ENCODE measurements around the gene DDX28.
"Not testable (repeated sequence)": the region's sequence is repeated elsewhere in the genome, so short reads cannot be mapped to it uniquely, and the experiment has no call there.

DDX28 gene

GRCh38 chr16:68005211-68005610 lies 17.8 kb downstream of the DDX28 start:
- DNase-seq (ENCODE audit: extremely low read depth, insufficient read length) = no peak
- H3K4me3 ChIP-seq (replicated peaks; ENCODE audit: low read depth, low read length) = no peak overlapping the region

DNA sequence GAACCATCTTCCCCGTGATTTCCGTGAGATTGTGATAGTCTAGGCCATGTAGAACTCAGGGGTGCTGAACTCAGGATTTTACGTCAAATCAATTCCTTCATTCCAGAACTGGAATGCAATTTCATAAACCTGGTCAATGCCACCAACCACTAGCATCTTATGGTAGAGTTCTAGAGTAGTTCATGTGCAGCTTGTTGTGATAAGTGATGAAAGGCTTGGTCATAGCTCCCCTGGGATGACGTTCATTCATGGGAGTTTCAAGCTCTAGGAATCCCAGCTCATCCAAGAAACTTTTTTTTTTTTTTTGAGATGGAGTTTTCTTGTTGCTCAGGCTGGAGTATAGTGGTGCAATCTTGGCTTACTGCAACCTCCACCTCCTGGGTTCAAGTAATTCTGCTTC lies 20.0 kb downstream of the DDX28 start:
- DNase-seq (ENCODE audit: extremely low read depth, insufficient read length) = no peak
- H3K27me3 ChIP-seq (replicated peaks; ENCODE audit: control insufficient read depth, insufficient read depth, low read length) = no peaks in the 10 kb centered on the region
- no peak for TF ChIP-seq CTCF (IDR thresholded peaks at IDR 0.05; ENCODE audit: insufficient read depth, low read length, poor library complexity, severe bottlenecking)

More at GRCh38 chr16:68005211-68005610, 17.8 kb downstream of the DDX28 start:
- H3K27me3 ChIP-seq (replicated peaks; ENCODE audit: control insufficient read depth, insufficient read depth, low read length) = no peaks in the 10 kb centered on the region
- H3K36me3 ChIP-seq (ENCODE audit: control insufficient read depth, insufficient read depth, low read length) = no peaks in the 10 kb centered on the region
- TF ChIP-seq CTCF (IDR thresholded peaks at IDR 0.05; ENCODE audit: insufficient read depth, low read length, poor library complexity, severe bottlenecking) = no peak

DNA sequence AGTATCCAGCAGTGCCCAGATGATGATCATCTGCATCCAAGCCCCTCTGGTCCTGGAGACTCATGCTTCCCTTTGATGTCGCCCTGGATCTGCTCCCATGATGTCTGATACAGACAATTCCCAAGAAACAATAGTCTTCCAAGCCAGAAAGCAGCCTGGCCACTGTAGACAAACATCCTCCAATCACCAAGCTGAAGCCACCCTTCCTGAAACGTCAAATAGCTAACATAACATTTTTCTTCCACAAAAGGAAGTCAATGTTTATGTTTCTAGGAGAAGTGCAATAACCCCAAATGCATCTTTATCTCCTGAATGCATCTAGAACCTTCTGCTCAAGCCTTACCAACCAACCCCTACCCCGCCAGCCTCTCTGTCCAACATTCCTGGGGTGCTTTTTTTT lies 22.6 kb downstream of the DDX28 start:
- H3K4me3 ChIP-seq (replicated peaks; ENCODE audit: low read depth, low read length) = no peak overlapping the region
- no peaks in the 10 kb centered on the region for H3K36me3 ChIP-seq (ENCODE audit: control insufficient read depth, insufficient read depth, low read length)
- H3K27me3 ChIP-seq (replicated peaks; ENCODE audit: control insufficient read depth, insufficient read depth, low read length) = no peaks in the 10 kb centered on the region
- DNase-seq (ENCODE audit: extremely low read depth, insufficient read length) = no peak
- no peak for TF ChIP-seq CTCF (IDR thresholded peaks at IDR 0.05; ENCODE audit: insufficient read depth, low read length, poor library complexity, severe bottlenecking)

More for the DNA sequence above, 20.0 kb downstream of the DDX28 start:
- no peak overlapping the region for H3K4me3 ChIP-seq (replicated peaks; ENCODE audit: low read depth, low read length)
- H3K36me3 ChIP-seq (ENCODE audit: control insufficient read depth, insufficient read depth, low read length) = no peaks in the 10 kb centered on the region

DNA sequence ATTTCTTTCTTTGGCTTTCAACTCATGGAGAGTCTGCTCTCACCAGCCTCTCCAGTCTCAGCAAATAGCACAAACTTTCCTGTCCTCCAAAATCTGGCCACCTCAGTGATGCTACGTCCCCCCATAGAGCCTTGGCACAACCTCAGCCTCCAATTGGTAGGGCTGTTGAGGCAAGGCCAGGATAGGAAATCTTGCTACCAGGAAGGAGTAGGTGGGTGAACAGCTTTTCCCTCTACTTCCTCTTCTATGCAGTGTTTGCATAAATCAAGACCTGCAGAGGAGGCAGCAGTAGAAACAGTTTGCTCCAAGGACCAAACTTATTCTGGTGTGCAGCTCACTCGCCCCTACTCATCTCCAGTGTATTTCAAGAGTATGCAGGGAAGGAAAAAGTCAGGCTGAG lies 23.0 kb downstream of the DDX28 start:
- Histone ChIP-seq H3K4me3 (replicated peaks; ENCODE audit: low read depth, low read length) (no peak overlapping the region), H3K27me3 (replicated peaks; ENCODE audit: control insufficient read depth, insufficient read depth, low read length) (no peaks in the 10 kb centered on the region), H3K36me3 (ENCODE audit: control insufficient read depth, insufficient read depth, low read length) (no peaks in the 10 kb centered on the region)
- TF ChIP-seq CTCF (IDR thresholded peaks at IDR 0.05; ENCODE audit: insufficient read depth, low read length, poor library complexity, severe bottlenecking) = no peak
- DNase-seq (ENCODE audit: extremely low read depth, insufficient read length) = no peak

DNA sequence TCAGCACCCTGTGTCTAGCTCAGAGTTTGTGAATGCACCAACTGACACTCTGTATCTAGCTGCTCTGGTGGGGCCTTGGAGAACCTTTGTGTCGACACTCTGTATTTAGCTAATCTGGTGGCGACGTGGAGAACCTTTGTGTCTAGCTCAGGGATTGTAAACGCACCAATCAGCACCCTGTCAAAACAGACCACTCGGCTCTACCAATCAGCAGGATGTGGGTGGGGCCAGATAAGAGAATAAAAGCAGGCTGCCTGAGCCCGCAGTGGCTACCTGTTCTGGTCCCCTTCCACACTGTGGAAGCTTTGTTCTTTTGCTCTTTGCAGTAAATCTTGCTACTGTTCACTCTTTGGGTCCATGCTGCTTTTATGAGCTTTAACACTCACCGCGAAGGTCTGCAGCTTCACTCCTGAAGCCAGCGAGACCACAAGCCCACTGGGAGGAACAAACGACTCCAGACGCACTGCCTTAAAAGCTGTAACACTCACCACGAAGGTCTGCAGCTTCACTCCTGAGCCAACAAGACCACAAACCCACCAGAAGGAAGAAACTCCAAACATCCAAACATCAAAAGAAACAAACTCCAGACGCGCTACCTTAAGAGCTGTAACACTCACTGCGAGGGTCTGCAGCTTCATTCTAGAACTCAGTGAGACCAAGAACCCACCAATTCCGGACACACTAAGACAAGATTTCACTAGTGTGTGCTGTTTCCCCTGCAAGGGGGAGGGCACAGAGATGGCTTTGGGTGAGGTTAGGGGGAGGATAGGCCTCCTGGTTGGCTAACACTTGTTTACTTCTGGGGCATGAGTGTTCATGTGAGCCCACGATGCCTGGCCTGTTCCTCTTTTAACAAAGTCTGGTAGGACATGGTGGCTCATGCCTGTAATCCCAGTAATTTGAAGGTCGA lies 24.0 kb downstream of the DDX28 start, which contains the start of gene DPEP2:
Gene DPEP2 (minus strand): TSS at position 706 of the 910 bp plus-strand sequence. CDS start 6,272 bp downstream, outside the sequence.
- not testable (repeated sequence) for H3K36me3 ChIP-seq (ENCODE audit: control insufficient read depth, insufficient read depth, low read length); H3K27me3 ChIP-seq (replicated peaks; ENCODE audit: control insufficient read depth, insufficient read depth, low read length); DNase-seq (ENCODE audit: extremely low read depth, insufficient read length); H3K4me3 ChIP-seq (replicated peaks; ENCODE audit: low read depth, low read length)

DNA sequence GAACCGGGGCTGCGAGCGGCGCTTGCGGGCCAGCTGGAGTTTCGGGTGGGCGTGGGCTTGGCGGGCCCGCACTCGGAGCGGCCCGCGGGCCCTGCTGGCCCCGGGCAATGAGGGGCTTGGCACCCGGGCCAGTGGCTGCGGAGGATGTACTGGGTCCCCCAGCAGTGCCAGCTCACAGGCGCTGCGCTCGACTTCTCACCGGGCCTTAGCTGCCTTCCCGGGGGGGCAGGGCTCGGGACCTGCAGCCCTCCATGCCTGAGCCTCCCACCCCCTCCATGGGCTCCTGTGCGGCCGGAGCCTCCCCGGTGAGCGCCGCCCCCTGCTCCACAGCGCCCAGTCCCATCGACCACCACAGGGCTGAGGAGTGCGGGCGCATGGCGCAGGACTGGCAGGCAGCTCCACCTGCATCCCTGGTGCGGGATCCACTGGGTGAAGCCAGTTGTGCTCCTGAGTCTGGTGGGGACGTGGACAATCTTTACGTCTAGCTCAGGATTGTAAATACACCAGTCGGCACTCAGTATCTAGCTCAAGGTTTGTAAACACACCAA lies 24.7 kb downstream of the DDX28 start:
- H3K4me3 ChIP-seq (replicated peaks; ENCODE audit: low read depth, low read length); H3K36me3 ChIP-seq (ENCODE audit: control insufficient read depth, insufficient read depth, low read length); H3K27me3 ChIP-seq (replicated peaks; ENCODE audit: control insufficient read depth, insufficient read depth, low read length); DNase-seq (ENCODE audit: extremely low read depth, insufficient read length): not testable (repeated sequence)
